Measurements from ENCODE around the gene DEFB108B.
"Not testable (repeated sequence)": the region's sequence is repeated elsewhere in the genome, so short reads cannot be mapped to it uniquely, and the experiment has no call there.

The DEFB108B gene

DNA sequence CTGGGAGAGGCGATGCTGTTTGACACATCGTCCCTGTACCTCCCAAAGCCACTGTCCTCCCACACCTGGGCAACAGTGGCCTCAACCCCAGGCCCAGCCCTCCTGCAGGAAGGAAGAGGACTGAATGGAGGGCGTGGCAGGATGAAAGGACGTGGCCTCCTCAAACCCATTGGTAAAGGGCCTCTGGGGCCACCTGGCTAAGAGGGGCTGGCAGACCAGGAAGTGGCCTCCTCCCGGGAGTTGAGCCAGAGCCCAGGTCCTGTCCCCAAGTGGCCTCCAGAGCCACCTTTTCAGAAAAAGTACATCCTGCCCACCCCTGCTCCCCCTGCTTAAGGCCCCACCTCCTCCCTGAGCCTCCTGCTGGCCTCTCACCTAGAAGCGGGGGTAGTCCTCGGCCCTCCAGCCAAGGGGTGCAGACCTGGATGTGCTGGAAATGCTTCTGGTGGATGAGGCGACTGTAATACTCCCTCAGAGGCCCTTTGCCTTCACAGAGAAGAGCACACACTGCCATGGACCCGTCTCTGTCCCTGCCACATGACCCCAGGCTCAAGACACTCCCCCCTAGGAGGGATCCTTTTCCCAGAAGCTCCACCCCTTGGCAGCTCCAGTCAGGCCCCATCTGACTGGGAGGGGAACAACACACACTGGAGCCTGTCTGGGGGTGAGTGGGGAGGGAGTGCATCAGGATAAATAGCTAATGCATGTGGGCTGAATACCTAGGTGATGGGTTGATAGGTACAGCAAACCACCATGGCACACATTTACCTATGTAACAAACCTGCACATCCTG lies 28.6 kb upstream of the DEFB108B start:
- not testable (repeated sequence) for H3K27me3 ChIP-seq (ENCODE audit: control insufficient read depth in 1 of 2, insufficient read depth in 1 of 2, low read length in 2 of 2); H3K14ac ChIP-seq (ENCODE audit: low read length in 2 of 2); H4K8ac ChIP-seq (ENCODE audit: low read length); DNase-seq; H2AK5ac ChIP-seq (ENCODE audit: low read length, severe bottlenecking); H3K9me3 ChIP-seq (ENCODE audit: control insufficient read depth, low read length); H3K4ac ChIP-seq (ENCODE audit: low read depth in 1 of 2, low read length in 2 of 2); H3K4me2 ChIP-seq (ENCODE audit: low read length, poor library complexity, severe bottlenecking); H2BK120ac ChIP-seq (ENCODE audit: low read depth, low read length); H2BK12ac ChIP-seq (ENCODE audit: low read length in 2 of 2); H3K23ac ChIP-seq (ENCODE audit: low read length in 2 of 2); H3K36me3 ChIP-seq (ENCODE audit: control insufficient read depth in 1 of 2, insufficient read depth in 2 of 2, low read depth in 1 of 2, low read length in 2 of 2); H3K18ac ChIP-seq (ENCODE audit: low read depth in 1 of 2, low read length in 2 of 2); H3K4me1 ChIP-seq (ENCODE audit: control insufficient read depth, insufficient read depth, low read depth, low read length); H2BK5ac ChIP-seq (ENCODE audit: low read depth, low read length, poor library complexity, severe bottlenecking); H2BK15ac ChIP-seq (ENCODE audit: low read depth, poor library complexity, severe bottlenecking); H3K79me1 ChIP-seq (replicated peaks; ENCODE audit: low read length, poor library complexity, severe bottlenecking); H3K4me3 ChIP-seq (ENCODE audit: insufficient read depth in 1 of 2, low read depth in 1 of 2, low read length in 2 of 2); H2AFZ ChIP-seq (ENCODE audit: low read depth, low read length); H3K27ac ChIP-seq (ENCODE audit: low read length, poor library complexity, severe bottlenecking); H3K9ac ChIP-seq (ENCODE audit: low read length); H4K91ac ChIP-seq (ENCODE audit: low read length)
- 92% methylated on average over 5 of the region's 9 CpGs for WGBS

DNA sequence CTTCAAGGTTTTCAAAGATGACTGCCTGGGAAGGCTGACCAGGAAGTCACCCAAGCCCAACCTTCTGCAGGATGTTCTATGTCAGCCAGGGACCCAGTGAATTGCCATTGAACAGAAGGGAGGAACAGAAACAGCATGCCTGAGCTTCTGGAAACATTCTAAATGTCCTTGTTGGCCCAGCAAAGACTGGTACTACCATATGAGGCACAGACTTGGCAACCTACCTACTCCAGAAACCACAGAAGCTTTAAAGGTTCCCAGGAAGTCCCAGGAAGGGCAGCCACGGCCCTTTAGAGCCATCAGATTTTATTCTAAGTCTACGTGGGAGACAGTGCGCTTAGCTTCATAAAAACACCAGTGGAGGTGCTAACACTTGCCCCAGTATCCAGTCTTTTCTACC lies 20.5 kb upstream of the DEFB108B start:
- not testable (repeated sequence) for H3K23ac ChIP-seq (ENCODE audit: low read length in 2 of 2); H3K79me1 ChIP-seq (replicated peaks; ENCODE audit: low read length, poor library complexity, severe bottlenecking); H3K18ac ChIP-seq (ENCODE audit: low read depth in 1 of 2, low read length in 2 of 2); H2AK5ac ChIP-seq (ENCODE audit: low read length, severe bottlenecking); H2BK12ac ChIP-seq (ENCODE audit: low read length in 2 of 2); H3K27me3 ChIP-seq (ENCODE audit: control insufficient read depth in 1 of 2, insufficient read depth in 1 of 2, low read length in 2 of 2); H3K27ac ChIP-seq (ENCODE audit: low read length, poor library complexity, severe bottlenecking); H3K14ac ChIP-seq (ENCODE audit: low read length in 2 of 2); H4K91ac ChIP-seq (ENCODE audit: low read length); H3K4me2 ChIP-seq (ENCODE audit: low read length, poor library complexity, severe bottlenecking); H3K9ac ChIP-seq (ENCODE audit: low read length); DNase-seq; H2AFZ ChIP-seq (ENCODE audit: low read depth, low read length); H3K9me3 ChIP-seq (ENCODE audit: control insufficient read depth, low read length); H3K4ac ChIP-seq (ENCODE audit: low read depth in 1 of 2, low read length in 2 of 2); H3K4me3 ChIP-seq (ENCODE audit: insufficient read depth in 1 of 2, low read depth in 1 of 2, low read length in 2 of 2); H2BK120ac ChIP-seq (ENCODE audit: low read depth, low read length); H4K8ac ChIP-seq (ENCODE audit: low read length); H3K4me1 ChIP-seq (ENCODE audit: control insufficient read depth, insufficient read depth, low read depth, low read length); H2BK15ac ChIP-seq (ENCODE audit: low read depth, poor library complexity, severe bottlenecking); H3K36me3 ChIP-seq (ENCODE audit: control insufficient read depth in 1 of 2, insufficient read depth in 2 of 2, low read depth in 1 of 2, low read length in 2 of 2); H2BK5ac ChIP-seq (ENCODE audit: low read depth, low read length, poor library complexity, severe bottlenecking)
- WGBS = 75% methylated on average over 1 of the region's 3 CpGs

DNA sequence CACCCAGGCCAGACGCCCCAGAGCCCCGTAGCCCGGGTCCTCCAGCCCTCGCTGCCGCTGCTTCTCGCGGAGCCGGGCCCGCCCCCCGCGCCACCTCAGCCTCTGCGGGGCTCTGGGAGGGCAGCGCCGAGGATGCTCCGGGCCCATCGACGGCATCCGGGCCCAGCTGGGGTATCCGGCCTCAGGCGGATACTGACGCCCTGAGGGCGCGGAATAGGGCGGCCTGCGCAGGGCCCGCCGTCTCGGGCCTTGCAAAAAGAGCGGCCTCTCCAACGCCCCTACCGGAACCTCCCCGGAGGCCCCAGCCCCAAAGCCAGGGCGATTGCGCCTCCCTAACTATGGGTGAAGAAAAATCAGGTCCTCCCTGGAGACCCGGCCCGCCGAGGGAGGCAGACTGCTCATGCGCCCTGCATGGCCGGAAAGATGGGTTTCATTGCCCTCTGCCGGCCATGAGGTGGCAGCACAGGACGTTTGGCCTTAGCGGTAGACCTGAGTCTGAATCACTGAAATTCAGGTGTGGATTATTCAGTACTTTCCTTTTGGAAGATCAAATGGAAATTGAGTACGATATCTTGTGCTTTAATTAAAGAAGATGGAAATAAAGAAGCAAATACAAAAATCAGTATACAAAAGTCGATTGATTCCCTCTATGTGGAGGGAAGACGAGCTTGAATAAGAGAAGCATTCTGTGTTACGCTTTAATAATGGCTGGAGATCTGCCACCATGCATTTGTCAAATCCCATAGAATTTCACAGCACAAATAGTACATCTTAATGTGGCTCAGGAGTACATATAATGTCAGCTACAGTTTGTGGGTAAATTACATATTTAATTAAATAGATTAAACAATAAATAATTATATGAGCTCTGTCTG lies 19.3 kb upstream of the DEFB108B start:
- DNase-seq = peak; percentile 77
- not testable (repeated sequence) for H3K4ac ChIP-seq (ENCODE audit: low read depth in 1 of 2, low read length in 2 of 2); H4K91ac ChIP-seq (ENCODE audit: low read length); H2BK12ac ChIP-seq (ENCODE audit: low read length in 2 of 2); H2AK5ac ChIP-seq (ENCODE audit: low read length, severe bottlenecking); H3K27ac ChIP-seq (ENCODE audit: low read length, poor library complexity, severe bottlenecking); H3K9me3 ChIP-seq (ENCODE audit: control insufficient read depth, low read length); H3K4me1 ChIP-seq (ENCODE audit: control insufficient read depth, insufficient read depth, low read depth, low read length); H3K27me3 ChIP-seq (ENCODE audit: control insufficient read depth in 1 of 2, insufficient read depth in 1 of 2, low read length in 2 of 2); H3K36me3 ChIP-seq (ENCODE audit: control insufficient read depth in 1 of 2, insufficient read depth in 2 of 2, low read depth in 1 of 2, low read length in 2 of 2); H3K79me1 ChIP-seq (replicated peaks; ENCODE audit: low read length, poor library complexity, severe bottlenecking); H3K14ac ChIP-seq (ENCODE audit: low read length in 2 of 2); H2BK5ac ChIP-seq (ENCODE audit: low read depth, low read length, poor library complexity, severe bottlenecking); H2BK15ac ChIP-seq (ENCODE audit: low read depth, poor library complexity, severe bottlenecking); H3K23ac ChIP-seq (ENCODE audit: low read length in 2 of 2)
- Histone ChIP-seq H3K4me3 (ENCODE audit: insufficient read depth in 1 of 2, low read depth in 1 of 2, low read length in 2 of 2) (peak overlapping the region; percentile 53 to 73), H2AFZ (ENCODE audit: low read depth, low read length) (peak overlapping the region; percentile 29), H3K4me2 (ENCODE audit: low read length, poor library complexity, severe bottlenecking) (peak overlapping the region; percentile 63), H3K18ac (ENCODE audit: low read depth in 1 of 2, low read length in 2 of 2) (peak overlapping the region in 1 of 2 experiments; percentile 34), H2BK120ac (ENCODE audit: low read depth, low read length) (peak overlapping the region; percentile 49), H3K9ac (ENCODE audit: low read length) (peak overlapping the region; percentile 86), H4K8ac (ENCODE audit: low read length) (peak overlapping the region; percentile 82)
- WGBS = 1% methylated on average over 35 of the region's 46 CpGs

DNA sequence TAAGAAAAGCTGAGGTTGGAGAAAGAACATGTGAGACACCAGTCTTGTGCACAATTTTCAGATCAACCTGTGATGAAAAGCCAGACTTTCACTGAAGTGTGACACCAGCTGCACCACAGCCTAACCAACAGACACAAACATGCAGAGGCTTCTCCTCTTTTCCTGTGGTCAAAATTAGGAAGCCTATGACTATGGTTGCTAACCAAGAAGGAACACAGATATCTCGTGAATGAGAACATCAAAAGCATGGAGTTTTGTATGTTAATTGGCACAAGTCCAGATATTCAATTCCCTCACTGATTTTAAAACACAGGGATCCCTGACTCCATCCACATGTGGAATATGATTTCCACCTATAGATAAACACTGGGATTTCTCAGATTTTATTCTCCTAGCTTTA lies 11.5 kb upstream of the DEFB108B start:
- H2AFZ ChIP-seq (ENCODE audit: low read depth, low read length); H2BK5ac ChIP-seq (ENCODE audit: low read depth, low read length, poor library complexity, severe bottlenecking); H3K23ac ChIP-seq (ENCODE audit: low read length in 2 of 2); H3K4me1 ChIP-seq (ENCODE audit: control insufficient read depth, insufficient read depth, low read depth, low read length); DNase-seq; H2BK15ac ChIP-seq (ENCODE audit: low read depth, poor library complexity, severe bottlenecking); H3K18ac ChIP-seq (ENCODE audit: low read depth in 1 of 2, low read length in 2 of 2); H3K4ac ChIP-seq (ENCODE audit: low read depth in 1 of 2, low read length in 2 of 2); H2BK12ac ChIP-seq (ENCODE audit: low read length in 2 of 2); H3K4me2 ChIP-seq (ENCODE audit: low read length, poor library complexity, severe bottlenecking); H4K8ac ChIP-seq (ENCODE audit: low read length); H4K91ac ChIP-seq (ENCODE audit: low read length); H2AK5ac ChIP-seq (ENCODE audit: low read length, severe bottlenecking); H3K27me3 ChIP-seq (ENCODE audit: control insufficient read depth in 1 of 2, insufficient read depth in 1 of 2, low read length in 2 of 2); H3K9me3 ChIP-seq (ENCODE audit: control insufficient read depth, low read length); H3K4me3 ChIP-seq (ENCODE audit: insufficient read depth in 1 of 2, low read depth in 1 of 2, low read length in 2 of 2); H3K14ac ChIP-seq (ENCODE audit: low read length in 2 of 2); H3K36me3 ChIP-seq (ENCODE audit: control insufficient read depth in 1 of 2, insufficient read depth in 2 of 2, low read depth in 1 of 2, low read length in 2 of 2); H3K79me1 ChIP-seq (replicated peaks; ENCODE audit: low read length, poor library complexity, severe bottlenecking); H3K9ac ChIP-seq (ENCODE audit: low read length); H3K27ac ChIP-seq (ENCODE audit: low read length, poor library complexity, severe bottlenecking); H2BK120ac ChIP-seq (ENCODE audit: low read depth, low read length): not testable (repeated sequence)
- 67% methylated on average over 1 of the region's 1 CpG for WGBS
